IPS-11a (cell line): Measurements from ENCODE around the gene STK40.
A peak's percentile ranks its signal among the peaks of the same experiment; 100 is the strongest.

Experiments
- H3K4me3 ChIP-seq: one replicate; pipeline ENCODE4 v1.5.1; 2013; ENCODE audit warnings: low read depth, low read length, control low read depth

The STK40 gene

GRCh38 chr1:36385410-36386264, at the start of gene STK40:
STK40 (minus strand) TSS chr1:36385924; CDS start chr1:36361332, 24,592 bp downstream.
- peak within 1 kb of the TSS; percentile 68 for H3K4me3 ChIP-seq

- no peak overlapping the region for H3K4me3 ChIP-seq
Measured at GRCh38 chr1:36433102-36433501, 47.4 kb upstream of the STK40 start.

GRCh38 chr1:36432616-36433015, 46.9 kb upstream of the STK40 start:
- H3K4me3 ChIP-seq, result no peak overlapping the region

- no peak overlapping the region for H3K4me3 ChIP-seq
Measured at GRCh38 chr1:36425791-36426190, 40.1 kb upstream of the STK40 start.

- H3K4me3 ChIP-seq, result no peak overlapping the region
Measured at GRCh38 chr1:36421649-36422048, 35.9 kb upstream of the STK40 start.

GRCh38 chr1:36420836-36421317, 35.2 kb upstream of the STK40 start:
- H3K4me3 ChIP-seq, result no peak overlapping the region

GRCh38 chr1:36420409-36420808, 34.7 kb upstream of the STK40 start:
- no peak overlapping the region for H3K4me3 ChIP-seq

GRCh38 chr1:36419569-36419968, 33.8 kb upstream of the STK40 start:
- H3K4me3 ChIP-seq, result no peak overlapping the region

GRCh38 chr1:36419140-36419539, 33.4 kb upstream of the STK40 start:
- no peak overlapping the region for H3K4me3 ChIP-seq

- H3K4me3 ChIP-seq, result no peak overlapping the region
Measured at GRCh38 chr1:36417931-36418330, 32.2 kb upstream of the STK40 start.

GRCh38 chr1:36415661-36416326, 30.1 kb upstream of the STK40 start:
- no peak overlapping the region for H3K4me3 ChIP-seq

GRCh38 chr1:36414384-36414783, 28.7 kb upstream of the STK40 start:
- no peak overlapping the region for H3K4me3 ChIP-seq

- no peak overlapping the region for H3K4me3 ChIP-seq
Measured at GRCh38 chr1:36411674-36412648, 26.2 kb upstream of the STK40 start.

GRCh38 chr1:36408479-36408878, 22.8 kb upstream of the STK40 start:
- H3K4me3 ChIP-seq, result no peak overlapping the region

GRCh38 chr1:36406440-36406839, 20.7 kb upstream of the STK40 start:
- no peak overlapping the region for H3K4me3 ChIP-seq

- H3K4me3 ChIP-seq, result no peak overlapping the region
Measured at GRCh38 chr1:36402504-36402890, 16.8 kb upstream of the STK40 start.

GRCh38 chr1:36401602-36402503, 16.1 kb upstream of the STK40 start:
- peak overlapping the region; percentile 50 for H3K4me3 ChIP-seq

GRCh38 chr1:36400825-36401601, 15.3 kb upstream of the STK40 start:
- H3K4me3 ChIP-seq, result peak overlapping the region; percentile 50

- peak overlapping the region; percentile 30 for H3K4me3 ChIP-seq
Measured at GRCh38 chr1:36400514-36400824, 14.7 kb upstream of the STK40 start.
